Right lung (tissue), 10 donors: Measurements from ENCODE around the gene ISLR. TPM values are rescaled to one million over a fixed set of nuclear protein-coding genes. Genes with fewer than 3 reads are reported as not detected.

Experiments
- DNase-seq, 2 donors: peaks; one replicate each; pipeline ENCODE4 v3.0.0-alpha.2; 2013
- long read RNA-seq, 8 donors: transcript quantifications; one replicate each; lab custom pipeline, GENCODE V29; 2026
- polyA plus RNA-seq, 5 donors: library from polyadenylated mRNA; unstranded; fragments of 120-200 nt; gene quantifications; one replicate each; pipeline versions ENCODE4 v1.2.1 to v1.2.3, GENCODE V29; 2013; ENCODE audit warnings: inconsistent platforms in 1 of 5, low replicate concordance in 1 of 5; ENCODE audit not compliant: insufficient read length in 5 of 5, insufficient read depth in 1 of 5

ISLR gene
- 10 to 100 TPM; 45.1 to 65.2 (median 54.5) TPM for polyA plus RNA-seq
- long read RNA-seq, donor 1, transcript ISLR-201 (2 exons, 2,371 nt) = major isoform, 31 of 108 reads
- long read RNA-seq, donor 1, partial matches to known transcripts = 76 of 108 reads
- long read RNA-seq, donor 1, other reads (novel, unspliced or antisense) = 0 of 108 reads
- long read RNA-seq, donor 2, transcript ISLR-201 (2 exons, 2,371 nt) = major isoform, 20 of 26 reads
- long read RNA-seq, donor 2, transcript ISLR-202 (2 exons, 2,175 nt) = minor isoform, 6 of 26 reads
- long read RNA-seq, donor 2, partial matches to known transcripts = 0 of 26 reads
- long read RNA-seq, donor 2, other reads (novel, unspliced or antisense) = 0 of 26 reads
- long read RNA-seq, donor 3, transcript ISLR-201 (2 exons, 2,371 nt) = major isoform, 25 of 40 reads
- long read RNA-seq, donor 3, transcript ISLR-202 (2 exons, 2,175 nt) = minor isoform, 8 of 40 reads
- long read RNA-seq, donor 3, partial matches to known transcripts = 7 of 40 reads
- long read RNA-seq, donor 3, other reads (novel, unspliced or antisense) = 0 of 40 reads
- long read RNA-seq, donor 4, transcript ISLR-201 (2 exons, 2,371 nt) = major isoform, 15 of 16 reads
- long read RNA-seq, donor 4, partial matches to known transcripts = 0 of 16 reads
- long read RNA-seq, donor 4, other reads (novel, unspliced or antisense) = 0 of 16 reads
- long read RNA-seq, donor 5, transcript ISLR-202 (2 exons, 2,175 nt) = minor isoform, 5 of 41 reads
- long read RNA-seq, donor 5, transcript ISLR-201 (2 exons, 2,371 nt) = major isoform, 36 of 41 reads
- long read RNA-seq, donor 5, partial matches to known transcripts = 0 of 41 reads
- long read RNA-seq, donor 5, other reads (novel, unspliced or antisense) = 0 of 41 reads
- long read RNA-seq, donor 6, transcript ISLR-201 (2 exons, 2,371 nt) = major isoform, 23 of 36 reads
- long read RNA-seq, donor 6, transcript ISLR-202 (2 exons, 2,175 nt) = minor isoform, 13 of 36 reads
- long read RNA-seq, donor 6, partial matches to known transcripts = 0 of 36 reads
- long read RNA-seq, donor 6, other reads (novel, unspliced or antisense) = 0 of 36 reads
- long read RNA-seq, donor 7, transcript ISLR-201 (2 exons, 2,371 nt) = major isoform, 14 of 21 reads
- long read RNA-seq, donor 7, transcript ISLR-202 (2 exons, 2,175 nt) = minor isoform, 7 of 21 reads
- long read RNA-seq, donor 7, partial matches to known transcripts = 0 of 21 reads
- long read RNA-seq, donor 7, other reads (novel, unspliced or antisense) = 0 of 21 reads
- long read RNA-seq, donor 8, transcript ISLR-201 (2 exons, 2,371 nt) = major isoform, 10 of 13 reads
- long read RNA-seq, donor 8, partial matches to known transcripts = 0 of 13 reads
- long read RNA-seq, donor 8, other reads (novel, unspliced or antisense) = 0 of 13 reads

DNA sequence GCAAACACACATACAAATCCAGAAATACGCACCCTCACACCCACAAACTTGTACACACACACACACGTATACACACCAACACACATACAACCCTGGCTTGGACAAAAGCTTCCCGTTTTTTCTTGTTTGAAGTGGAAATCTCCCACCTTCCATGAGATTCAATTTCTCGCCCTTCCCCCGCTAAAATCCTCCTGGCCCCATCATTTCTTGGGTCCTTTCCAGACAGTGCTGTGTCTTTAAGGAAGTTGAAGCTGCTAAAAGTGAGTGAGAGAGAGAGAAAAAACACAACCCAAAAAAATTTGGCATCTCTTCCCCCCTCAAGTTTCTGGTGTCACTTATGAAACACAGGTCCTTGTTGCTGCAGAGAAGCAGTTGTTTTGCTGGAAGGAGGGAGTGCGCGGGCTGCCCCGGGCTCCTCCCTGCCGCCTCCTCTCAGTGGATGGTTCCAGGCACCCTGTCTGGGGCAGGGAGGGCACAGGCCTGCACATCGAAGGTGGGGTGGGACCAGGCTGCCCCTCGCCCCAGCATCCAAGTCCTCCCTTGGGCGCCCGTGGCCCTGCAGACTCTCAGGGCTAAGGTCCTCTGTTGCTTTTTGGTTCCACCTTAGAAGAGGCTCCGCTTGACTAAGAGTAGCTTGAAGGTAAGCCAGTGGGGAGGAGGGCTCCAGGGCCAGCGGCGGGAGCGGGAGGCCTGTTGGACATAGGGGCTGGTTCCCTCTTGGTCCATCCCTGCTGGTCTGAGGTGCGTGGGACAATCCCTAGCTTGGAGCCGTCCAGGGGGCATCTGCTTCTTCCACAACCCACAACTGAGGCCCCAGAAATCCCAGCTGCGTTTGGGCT lies at the start of gene ISLR:
Gene ISLR (plus strand): TSS at position 331 of the 839 bp plus-strand sequence. CDS start 1,149 bp downstream, outside the sequence.
- DNase-seq = peak; percentile 85 to 91

GRCh38 chr15:74124196-74124595 lies 49.3 kb upstream of the ISLR start:
- DNase-seq = no peak

DNA sequence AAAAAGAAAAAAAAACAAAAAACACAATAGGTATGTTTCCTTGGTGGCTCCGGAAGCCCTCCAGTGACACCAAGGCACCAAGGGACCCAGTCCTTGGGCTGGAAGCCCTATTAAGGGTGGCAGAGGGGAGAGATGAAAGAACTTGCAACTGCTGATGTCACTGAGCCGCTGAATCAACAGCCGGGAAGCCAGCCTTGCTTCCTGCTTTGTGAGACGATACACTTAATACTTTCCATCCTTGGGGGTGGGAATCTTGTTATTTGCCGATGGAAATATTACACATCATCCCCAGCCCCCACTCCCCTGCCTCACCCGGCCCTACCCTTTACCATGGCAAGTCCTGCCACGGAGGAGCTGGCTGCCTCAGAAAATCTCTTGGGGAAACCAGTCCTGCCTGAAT lies 48.8 kb upstream of the ISLR start:
- DNase-seq = no peak

- peak; percentile 78 to 85 for DNase-seq
Measured at GRCh38 chr15:74127255-74127953, 46.1 kb upstream of the ISLR start.

DNA sequence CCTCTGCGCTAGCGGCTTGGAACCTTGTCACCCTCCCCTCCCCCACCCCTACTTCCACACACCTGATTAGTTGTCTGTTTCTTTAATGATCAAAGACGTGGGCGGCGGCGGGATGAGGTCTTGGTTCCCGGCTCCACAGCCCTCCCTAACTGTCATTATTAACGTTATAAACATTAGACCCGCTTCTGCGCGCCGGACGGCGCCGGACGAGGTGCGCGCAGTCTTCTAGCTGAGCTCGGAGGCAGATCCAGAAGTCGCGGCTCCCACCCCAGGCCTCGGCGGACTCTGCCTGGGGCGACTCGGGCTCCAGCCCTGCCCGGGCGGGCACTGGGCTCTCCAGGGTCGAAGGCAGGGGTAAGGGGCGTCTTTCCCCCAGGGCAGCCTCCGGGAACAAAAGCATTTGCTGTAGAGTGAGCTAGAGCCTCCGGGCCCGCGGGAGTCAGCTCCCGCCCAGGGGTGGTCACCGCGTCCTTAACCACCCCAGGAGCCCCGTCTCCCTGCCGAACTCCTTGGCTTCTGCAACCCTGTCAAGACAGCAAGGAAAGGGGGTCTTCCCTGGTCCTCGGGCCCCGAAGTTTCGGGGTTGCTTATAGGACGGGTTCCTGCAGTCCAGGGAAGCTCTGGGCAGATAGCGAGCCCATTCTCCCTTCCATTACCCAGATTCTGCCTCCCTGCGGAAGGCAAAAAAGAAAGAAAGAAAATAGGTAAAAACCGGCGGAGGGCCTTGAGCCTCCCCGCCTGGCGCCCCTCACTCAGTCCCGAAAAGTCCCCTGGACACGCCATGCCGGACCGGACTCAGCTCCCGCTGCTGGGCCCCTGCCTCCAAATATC lies 45.3 kb upstream of the ISLR start:
- no peak for DNase-seq

GRCh38 chr15:74128785-74129585 lies 44.5 kb upstream of the ISLR start:
- DNase-seq = no peak

DNA sequence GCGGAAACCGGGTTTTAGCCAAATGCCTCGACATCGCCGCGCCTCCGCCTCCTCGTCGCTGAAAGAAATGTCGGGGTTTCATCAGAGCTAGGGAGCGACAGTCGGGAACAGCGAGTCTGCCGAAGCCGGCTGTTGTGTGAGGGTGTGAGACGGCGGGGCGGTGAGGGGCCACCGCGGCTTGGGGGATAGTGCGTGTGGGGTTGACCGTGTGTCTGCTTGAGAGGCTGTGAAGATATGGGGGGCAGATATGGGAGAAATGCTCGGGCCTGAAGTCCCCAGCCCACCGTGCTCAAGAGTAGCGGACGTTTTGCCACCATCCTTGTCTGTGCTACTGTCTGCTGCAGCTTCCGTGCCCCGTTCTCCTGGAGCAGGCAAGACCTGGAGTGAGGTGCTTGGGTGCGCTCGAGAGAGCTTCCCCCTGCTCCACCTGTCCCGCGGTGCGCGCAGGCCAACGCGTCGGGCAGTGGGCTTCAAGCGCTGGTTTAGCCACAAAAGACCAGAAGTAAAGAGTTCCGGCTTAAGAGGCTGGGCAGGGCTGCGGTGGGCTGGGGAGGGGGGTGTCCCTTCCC lies 43.8 kb upstream of the ISLR start:
- DNase-seq = no peak

GRCh38 chr15:74130155-74130848 lies 43.2 kb upstream of the ISLR start, which contains the start of gene ISLR2:
Gene ISLR2 (plus strand): TSS chr15:74130586. CDS start chr15:74132755, 2,169 bp downstream.
- DNase-seq = no peak

DNA sequence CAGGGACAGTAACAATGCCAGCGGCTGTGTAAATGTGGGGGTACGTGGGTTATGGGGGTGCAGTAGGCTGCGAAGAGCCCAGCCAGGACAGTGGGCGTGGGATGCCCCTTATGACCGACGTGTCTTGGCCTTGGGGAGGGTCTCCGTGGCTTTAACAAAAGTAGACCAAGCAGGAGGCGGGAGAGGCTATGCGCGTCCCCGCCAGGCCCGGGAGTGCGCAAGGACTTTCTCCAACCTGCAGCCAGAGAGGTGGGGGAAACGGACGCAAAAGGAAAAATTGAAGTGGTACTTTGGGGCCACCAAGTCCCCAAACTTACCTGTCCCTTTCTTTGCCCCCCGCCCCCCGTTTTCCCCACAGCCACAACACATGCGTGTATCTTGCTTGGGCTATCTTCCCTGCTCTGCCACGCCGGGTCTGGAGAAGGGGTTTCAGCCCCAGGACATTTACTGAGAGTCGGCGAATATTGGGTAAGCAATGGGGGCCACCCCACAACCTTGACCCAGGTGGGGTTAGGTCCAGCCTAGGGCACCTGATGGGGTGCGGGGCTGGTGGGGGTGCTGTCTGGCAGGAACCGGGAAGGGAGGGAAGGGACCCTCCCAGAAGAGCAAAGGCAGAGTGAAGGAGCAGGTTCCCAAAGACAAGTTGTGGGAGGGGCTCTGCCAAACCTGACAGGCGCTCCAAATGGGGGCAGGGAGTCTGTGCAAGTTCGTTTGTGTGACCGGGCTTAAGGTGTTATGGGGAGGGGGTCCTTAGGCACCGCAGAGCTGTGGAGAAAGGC lies 42.5 kb upstream of the ISLR start:
- DNase-seq = no peak

- DNase-seq = no peak
Measured at GRCh38 chr15:74131628-74132413, 41.7 kb upstream of the ISLR start.

DNA sequence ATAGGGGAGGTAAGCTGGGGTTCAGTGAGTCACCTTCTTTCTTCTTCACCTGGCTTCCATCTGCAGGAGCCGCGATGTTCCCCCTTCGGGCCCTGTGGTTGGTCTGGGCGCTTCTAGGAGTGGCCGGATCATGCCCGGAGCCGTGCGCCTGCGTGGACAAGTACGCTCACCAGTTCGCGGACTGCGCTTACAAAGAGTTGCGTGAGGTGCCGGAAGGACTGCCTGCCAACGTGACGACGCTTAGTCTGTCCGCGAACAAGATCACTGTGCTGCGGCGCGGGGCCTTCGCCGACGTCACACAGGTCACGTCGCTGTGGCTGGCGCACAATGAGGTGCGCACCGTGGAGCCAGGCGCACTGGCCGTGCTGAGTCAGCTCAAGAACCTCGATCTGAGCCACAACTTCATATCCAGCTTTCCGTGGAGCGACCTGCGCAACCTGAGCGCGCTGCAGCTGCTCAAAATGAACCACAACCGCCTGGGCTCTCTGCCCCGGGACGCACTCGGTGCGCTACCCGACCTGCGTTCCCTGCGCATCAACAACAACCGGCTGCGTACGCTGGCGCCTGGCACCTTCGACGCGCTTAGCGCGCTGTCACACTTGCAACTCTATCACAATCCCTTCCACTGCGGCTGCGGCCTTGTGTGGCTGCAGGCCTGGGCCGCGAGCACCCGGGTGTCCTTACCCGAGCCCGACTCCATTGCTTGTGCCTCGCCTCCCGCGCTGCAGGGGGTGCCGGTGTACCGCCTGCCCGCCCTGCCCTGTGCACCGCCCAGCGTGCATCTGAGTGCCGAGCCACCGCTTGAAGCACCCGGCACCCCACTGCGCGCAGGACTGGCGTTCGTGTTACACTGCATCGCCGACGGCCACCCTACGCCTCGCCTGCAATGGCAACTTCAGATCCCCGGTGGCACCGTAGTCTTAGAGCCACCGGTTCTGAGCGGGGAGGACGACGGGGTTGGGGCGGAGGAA lies 40.5 kb upstream of the ISLR start:
- DNase-seq = no peak

GRCh38 chr15:74133694-74134386 lies 39.7 kb upstream of the ISLR start:
- no peak for DNase-seq

DNA sequence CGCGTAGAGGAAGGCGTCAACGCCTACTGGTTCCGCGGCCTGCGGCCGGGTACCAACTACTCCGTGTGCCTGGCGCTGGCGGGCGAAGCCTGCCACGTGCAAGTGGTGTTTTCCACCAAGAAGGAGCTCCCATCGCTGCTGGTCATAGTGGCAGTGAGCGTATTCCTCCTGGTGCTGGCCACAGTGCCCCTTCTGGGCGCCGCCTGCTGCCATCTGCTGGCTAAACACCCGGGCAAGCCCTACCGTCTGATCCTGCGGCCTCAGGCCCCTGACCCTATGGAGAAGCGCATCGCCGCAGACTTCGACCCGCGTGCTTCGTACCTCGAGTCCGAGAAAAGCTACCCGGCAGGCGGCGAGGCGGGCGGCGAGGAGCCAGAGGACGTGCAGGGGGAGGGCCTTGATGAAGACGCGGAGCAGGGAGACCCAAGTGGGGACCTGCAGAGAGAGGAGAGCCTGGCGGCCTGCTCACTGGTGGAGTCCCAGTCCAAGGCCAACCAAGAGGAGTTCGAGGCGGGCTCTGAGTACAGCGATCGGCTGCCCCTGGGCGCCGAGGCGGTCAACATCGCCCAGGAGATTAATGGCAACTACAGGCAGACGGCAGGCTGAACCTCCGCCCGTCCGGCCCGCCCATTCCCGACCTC lies 39.0 kb upstream of the ISLR start:
- no peak for DNase-seq
